HG02885 (cell line): ENCODE results near the gene NAA10.

Experiments
- ATAC-seq: cut with Tn5 transposase; IDR thresholded peaks from one replicate; pipeline ENCODE4 v1.9.1; 2021; ENCODE audit warnings: mild to moderate bottlenecking; ENCODE audit not compliant: unreplicated experiment, poor library complexity

The NAA10 gene

DNA sequence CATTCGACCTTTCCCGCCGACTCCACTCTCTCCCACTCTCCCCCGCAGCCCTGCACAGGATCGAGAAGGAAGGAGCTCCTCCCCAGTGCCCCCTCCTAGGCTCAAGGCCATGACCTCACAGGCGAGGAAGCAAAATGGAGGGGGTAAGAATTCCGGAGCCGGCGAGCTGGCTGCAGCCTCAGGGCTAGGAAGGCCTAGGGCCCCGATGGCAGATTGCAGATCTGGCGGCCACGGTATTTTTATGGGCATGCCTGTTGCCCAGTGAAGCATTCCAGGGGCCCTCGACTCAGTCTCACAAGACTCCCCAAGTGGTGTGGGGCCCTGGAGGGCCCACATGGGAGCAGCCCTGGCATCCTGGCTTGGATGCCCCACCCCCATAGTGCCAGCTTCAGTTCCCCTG lies 47.9 kb downstream of the NAA10 start:
- no peak for ATAC-seq

DNA sequence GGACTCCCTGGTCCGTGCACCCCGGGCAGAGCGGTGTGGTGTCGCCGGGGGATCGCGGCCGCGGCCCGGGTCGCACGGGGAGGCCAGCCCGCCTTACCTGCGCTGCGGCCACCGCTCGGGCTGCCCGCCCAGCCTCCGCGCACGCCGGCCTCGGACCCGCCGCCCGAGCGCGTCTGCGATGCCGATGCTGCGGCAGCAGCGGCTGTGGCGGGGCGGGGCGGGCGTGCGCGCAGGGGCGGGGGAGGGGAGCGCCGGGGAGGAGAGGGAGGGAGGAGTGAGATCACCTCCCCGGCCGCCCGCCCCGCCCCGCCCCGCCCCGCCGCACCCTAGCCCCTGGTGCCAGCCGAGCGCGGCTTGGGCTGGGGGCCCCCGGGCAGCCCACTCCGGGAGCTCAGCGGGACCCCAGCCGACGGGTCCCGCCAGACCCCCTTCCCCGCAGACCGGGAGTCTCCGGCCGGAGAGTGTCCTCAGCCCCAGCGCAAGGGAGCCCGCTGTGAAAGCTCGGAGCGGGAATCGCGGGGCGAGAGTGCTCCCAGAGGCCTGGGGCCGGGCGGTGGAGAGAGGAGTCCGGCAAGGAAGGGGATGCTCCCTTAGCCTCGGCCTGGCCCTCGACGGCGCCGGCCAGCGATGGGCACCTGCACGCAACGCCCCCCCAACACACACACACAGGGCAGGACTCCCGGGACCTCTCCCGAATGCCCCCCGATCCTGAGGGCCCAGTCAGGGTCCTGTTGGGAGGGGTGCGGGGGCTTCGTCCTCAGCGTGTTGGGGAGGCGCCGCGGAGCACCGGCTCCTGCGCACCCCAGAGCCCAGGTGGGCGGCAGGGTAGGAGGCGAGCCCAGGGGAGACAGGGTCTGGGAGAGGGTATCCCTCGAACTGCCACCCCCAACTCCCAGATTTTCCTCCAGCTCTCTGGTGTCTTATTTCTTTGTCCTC lies 48.6 kb downstream of the NAA10 start, which contains the start of gene L1CAM:
TSS of gene L1CAM (minus strand) at position 206 of the 936 bp plus-strand sequence. CDS start 10,337 bp downstream, outside the sequence.
- ATAC-seq = no peak

DNA sequence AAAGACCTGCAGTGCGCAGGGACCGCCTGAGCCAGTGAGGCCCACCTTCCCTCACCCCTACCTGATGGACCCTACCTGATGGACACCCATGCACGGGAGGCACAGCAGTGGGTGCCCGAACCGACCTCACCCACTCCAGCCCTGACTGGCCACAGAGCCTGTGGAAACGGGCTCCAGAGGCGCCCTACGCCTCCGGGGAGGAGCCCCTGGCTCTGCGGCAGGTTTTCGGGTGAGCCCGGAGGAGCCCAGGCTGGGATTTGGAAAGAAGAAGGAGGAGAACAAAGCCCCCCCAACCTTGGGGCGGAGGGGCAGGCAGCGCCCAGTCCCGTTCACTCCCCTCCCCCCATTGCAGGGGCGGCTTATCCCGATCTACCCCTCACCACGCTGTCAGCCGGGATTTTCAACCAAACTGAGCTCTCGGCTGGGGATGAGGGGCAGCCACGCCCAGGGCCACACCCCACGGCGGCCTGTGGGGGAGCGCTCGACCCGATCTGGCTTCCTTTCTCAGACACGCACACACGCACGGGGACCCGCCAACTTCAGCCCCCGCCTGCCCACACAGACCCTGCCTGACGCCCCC lies 49.5 kb downstream of the NAA10 start:
- ATAC-seq = no peak

DNA sequence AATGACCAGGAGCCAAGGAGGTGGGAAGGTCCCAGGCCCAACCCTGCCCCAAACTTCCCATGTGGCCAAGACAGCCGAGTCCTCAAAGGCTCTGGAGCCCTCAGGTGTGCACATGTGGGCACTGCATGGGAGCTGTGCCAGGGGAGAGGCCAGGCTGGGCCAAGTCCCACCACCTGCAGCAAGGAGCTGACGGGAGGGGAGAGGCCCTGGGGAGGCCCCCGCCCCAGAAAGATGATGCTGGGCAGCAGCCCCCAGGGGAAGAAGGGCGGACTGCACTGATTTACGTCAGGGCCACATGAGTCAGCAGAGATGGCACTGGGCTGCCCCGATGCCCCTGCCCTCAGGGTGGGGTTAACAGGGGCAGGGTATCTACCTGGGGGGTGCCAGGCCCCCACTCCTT lies 50.2 kb downstream of the NAA10 start:
- no peak for ATAC-seq

DNA sequence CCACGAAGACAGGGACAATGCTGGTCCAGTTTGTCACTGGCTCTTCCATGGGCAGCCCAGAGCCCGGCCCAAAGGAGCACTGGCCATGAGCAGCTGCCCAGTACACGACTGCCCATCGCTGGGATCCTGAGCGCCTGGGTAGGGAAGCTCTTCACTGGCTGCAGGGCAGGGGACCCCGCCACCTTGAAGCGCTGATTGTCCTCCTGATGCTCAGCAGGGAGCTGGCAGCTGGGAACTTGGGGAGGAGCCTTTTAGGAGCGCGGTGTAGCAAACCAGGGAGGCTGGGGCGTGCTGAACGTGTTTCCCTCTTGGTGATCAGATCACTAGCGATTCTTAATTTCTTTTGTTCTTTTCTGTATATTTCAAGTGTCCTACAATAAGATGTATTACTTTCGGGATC lies 50.7 kb downstream of the NAA10 start:
- ATAC-seq = no peak

DNA sequence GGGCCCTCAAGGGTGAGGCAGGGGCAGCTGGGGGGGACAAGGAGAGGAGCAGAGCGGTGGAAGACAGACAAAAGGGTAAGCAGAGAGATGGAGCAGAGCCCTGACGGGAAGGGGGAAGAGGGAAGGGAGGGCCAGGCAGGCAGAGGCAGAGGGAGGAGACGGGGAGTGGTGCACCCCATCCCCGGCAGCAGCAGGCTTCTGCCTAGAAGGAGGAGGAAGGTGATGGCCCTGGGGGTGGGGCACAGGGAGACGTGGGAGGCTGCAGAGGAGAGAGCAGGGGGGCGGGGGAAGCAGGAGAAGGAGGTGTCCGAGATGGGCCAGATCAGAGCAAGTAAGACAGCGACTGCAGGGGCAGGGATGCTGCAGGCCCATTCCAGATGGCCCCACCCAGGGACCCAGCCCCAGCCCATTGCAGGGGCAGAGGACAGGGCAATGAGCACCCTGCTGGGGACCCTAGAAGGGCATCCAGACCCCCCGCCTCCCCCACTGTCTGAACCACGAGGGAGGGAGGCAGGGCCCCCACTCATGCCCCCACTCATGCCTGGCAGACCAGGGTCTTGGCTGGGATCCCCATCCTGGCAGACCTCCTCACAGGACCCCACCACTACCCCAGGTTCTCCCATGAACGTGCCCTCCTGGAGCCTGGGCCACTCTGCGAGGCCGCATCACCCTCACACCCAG lies 51.5 kb downstream of the NAA10 start:
- no peak for ATAC-seq

DNA sequence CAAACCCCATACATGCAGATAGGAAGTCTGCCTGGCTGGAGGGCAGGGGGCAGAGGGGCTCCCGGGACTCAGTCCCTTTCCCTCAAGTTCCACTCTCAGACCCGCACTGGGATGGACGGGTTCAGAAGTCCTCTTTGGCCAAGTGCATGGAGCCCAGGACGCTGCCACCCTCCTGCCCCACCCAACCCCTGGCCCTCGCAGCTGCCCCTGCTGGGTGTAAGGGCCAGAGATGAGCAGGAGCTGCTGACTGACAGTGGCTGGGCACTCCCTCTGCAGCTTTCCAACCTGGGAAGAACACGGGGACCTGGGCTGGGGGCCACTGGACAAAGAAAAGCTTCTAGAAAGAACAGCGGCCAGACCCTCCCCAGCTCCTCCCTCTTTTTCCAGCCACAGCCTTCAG lies 52.3 kb downstream of the NAA10 start:
- ATAC-seq = no peak

DNA sequence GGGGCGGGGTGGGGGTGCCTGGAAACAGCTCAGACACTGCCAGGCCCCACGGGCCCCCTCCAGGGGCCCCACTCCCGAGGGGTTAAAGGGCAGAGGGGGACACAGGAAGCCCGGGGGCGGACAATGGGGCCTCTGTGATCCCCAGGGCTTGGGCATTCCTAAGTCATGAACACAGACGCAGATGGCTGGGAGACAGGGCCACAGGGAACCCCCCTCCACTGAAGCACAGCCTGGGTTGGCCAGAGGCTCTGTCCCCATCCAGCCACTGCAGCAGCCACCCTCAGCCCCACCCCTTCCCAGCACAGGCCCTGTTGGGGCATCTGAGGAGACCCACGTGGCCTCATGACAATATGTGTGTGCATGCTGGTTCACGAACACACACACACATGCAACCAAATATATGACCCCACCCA lies 52.7 kb downstream of the NAA10 start:
- ATAC-seq = no peak

DNA sequence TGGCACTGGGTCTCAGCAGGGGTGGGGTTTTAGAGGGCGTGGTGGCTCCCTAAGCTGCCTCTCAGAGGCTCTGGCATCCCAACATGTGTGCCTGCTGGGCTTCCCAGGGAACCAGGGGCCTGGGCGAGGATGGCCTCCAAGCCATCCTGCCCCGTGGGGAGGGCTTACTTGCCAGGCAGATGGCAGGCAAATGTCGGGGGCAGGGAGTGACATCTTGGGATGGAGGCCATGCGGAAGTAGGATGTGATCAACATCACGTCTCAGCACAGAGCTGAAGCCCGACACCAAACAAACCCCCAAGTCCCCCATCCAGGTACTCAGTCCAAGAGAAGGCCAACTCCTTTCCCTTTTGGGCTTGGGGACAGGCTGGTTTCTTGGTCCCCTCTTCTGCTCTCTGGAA lies 53.6 kb downstream of the NAA10 start:
- ATAC-seq = no peak

DNA sequence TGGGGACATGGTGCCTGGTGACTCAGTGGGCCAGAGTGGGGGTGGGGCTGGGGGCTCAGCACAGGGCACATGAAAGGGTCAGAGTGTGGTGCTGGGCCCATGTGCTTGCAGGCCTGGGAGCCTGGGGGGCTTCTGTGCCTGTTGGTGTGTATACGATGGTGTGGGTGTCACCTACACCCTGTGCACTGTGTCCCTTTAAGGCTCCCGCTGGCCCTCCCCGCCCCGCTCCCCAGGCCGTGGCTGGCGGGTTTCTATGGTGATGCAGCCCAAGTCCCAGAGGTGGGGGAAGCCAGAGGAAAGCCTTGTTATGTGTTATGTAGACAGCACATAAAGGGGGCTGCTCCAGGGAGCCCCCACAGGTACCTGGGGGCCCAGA lies 54.4 kb downstream of the NAA10 start:
- ATAC-seq = no peak

DNA sequence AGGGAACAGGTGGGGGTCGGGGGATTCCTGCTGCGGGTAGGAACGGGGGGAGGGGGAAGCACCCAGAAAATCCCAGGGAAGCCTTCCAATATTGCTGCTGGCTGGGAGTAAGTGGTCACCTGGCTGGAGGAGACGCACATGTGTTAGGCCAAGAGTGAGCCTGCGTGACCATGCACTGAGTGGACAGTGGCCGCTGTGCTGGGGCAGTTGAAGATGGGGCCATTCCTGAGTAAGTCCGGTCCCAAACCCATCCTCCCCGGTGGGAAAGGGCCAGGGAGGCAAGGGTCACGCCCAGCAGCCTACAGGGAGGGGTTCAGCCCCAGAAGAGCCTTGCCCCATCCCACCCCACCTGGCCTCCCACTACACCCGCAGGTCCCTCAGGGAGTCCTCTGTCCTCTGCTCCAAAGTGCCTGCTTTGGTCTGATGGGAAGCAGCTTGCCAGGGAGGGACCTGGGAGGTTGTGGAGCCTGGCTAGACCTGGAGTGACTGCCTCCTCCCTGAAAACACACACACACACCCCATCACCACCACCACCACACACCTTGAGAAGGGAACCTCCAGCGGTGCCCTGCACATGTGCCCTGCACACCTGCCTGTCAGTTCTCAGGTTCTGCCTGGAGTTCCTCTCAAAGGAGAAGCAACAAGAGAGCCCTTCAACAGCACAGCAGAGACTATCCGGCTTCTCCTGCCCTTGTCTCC lies 54.9 kb downstream of the NAA10 start:
- ATAC-seq = no peak
